ENCODE data around the gene TMCO4.

- TF ChIP-seq EP300 (IDR thresholded peaks at IDR 0.05; ENCODE audit: low read depth) (no peak), CTCF (IDR thresholded peaks at IDR 0.05) (no peak), POLR2A (IDR thresholded peaks at IDR 0.05) (no peak), POLR2AphosphoS5 (IDR thresholded peaks at IDR 0.05) (no peak)
These were observed 142.8 kb downstream of the TMCO4 start for GRCh38 chr1:19656780-19657466.

Measured in transverse colon (tissue), 4 donors.